ENCODE measurements around the gene MARVELD3. TPM values are rescaled to one million over a fixed set of nuclear protein-coding genes. Genes with fewer than 3 reads are reported as not detected.

The MARVELD3 gene
- total and polyA plus RNA-seq, 2 experiments from 2014 or later = 0.51 TPM; not detected in 1

DNA sequence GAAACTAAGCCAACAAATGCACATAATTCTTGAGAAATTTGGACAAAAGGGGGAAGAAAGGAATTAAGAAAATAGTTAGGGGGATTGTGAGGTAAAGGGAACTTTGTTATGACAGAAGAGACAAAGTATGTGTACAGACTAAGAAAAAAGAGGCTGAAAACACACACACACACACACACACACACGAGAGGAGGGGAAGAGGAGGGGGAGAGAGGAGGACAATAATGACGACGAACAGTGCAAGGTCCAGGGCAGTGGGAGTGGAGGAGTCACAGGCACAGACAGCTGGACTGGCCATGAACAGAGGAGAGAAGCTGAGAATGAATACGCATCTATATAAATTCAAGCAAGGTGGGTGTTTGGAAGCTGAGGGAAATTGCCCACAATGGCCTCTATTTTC lies 44.6 kb downstream of the MARVELD3 start:
- TF ChIP-seq, protein P1, sequence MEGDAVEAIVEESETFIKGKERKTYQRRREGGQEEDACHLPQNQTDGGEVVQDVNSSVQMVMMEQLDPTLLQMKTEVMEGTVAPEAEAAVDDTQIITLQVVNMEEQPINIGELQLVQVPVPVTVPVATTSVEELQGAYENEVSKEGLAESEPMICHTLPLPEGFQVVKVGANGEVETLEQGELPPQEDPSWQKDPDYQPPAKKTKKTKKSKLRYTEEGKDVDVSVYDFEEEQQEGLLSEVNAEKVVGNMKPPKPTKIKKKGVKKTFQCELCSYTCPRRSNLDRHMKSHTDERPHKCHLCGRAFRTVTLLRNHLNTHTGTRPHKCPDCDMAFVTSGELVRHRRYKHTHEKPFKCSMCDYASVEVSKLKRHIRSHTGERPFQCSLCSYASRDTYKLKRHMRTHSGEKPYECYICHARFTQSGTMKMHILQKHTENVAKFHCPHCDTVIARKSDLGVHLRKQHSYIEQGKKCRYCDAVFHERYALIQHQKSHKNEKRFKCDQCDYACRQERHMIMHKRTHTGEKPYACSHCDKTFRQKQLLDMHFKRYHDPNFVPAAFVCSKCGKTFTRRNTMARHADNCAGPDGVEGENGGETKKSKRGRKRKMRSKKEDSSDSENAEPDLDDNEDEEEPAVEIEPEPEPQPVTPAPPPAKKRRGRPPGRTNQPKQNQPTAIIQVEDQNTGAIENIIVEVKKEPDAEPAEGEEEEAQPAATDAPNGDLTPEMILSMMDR (IDR thresholded peaks at IDR 0.05; ENCODE audit: low read depth, low read length) = no peak
- Histone ChIP-seq H3K36me3 (peaks cover 29% of the 10 kb centered on the region), H3K27me3 (no peaks in the 10 kb centered on the region), H3K27ac (no peak overlapping the region), H3K4me1 (ENCODE audit: low read depth) (no peaks in the 10 kb centered on the region), H3K4me3 (no peak overlapping the region), H3K9me3 (ENCODE audit: low read depth) (no peaks in the 10 kb centered on the region)
- DNase-seq (ENCODE audit: low read depth in 1 of 2, low spot score in 1 of 2) = no peak

DNA sequence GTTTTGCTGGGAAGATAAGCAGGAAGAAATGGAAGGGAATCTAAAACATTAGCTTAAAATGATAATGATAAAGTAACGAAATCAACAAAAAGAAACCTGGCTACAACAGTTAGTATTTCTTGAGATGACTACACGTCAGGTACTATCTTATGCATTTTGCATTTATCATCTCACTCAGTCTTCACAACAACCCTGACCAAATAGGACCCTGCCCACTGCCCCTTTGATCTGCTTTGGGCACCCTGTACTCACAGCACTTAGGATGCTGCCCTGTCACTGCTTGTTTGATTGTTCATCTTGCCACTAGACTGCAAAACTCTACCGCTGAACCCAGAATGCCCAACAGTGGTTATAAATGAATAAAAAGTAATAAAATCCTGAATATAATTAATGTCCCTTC lies 45.2 kb downstream of the MARVELD3 start:
- Histone ChIP-seq H3K4me3 (no peak overlapping the region), H3K4me1 (ENCODE audit: low read depth) (no peaks in the 10 kb centered on the region), H3K27me3 (no peaks in the 10 kb centered on the region), H3K27ac (no peak overlapping the region), H3K36me3 (peaks cover 28% of the 10 kb centered on the region), H3K9me3 (ENCODE audit: low read depth) (no peaks in the 10 kb centered on the region)
- TF ChIP-seq, protein P1 (IDR thresholded peaks at IDR 0.05; ENCODE audit: low read depth, low read length) = no peak
- DNase-seq (ENCODE audit: low read depth in 1 of 2, low spot score in 1 of 2) = no peak

DNA sequence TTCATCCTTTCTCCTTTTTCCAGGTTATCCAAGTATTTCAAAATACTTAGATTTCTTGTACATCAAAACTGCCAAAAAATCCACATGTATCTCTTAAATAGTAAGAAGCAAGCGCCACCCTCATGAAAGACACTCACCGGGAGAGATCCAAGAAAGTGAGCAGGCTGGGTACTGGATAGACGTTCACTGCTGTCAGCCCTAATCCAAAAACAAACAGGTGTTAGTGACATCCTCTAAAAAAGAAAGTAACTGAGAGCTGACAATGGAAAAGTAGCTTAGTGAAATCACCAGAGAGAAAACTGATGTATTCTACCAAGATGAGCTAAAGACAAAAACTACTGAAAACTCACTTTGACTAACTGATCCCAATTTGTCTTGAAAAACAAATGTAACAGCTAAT lies 46.1 kb downstream of the MARVELD3 start:
- H3K4me1 ChIP-seq (ENCODE audit: low read depth) = no peaks in the 10 kb centered on the region
- no peak overlapping the region for H3K4me3 ChIP-seq
- peaks cover 29% of the 10 kb centered on the region for H3K36me3 ChIP-seq
- H3K27ac ChIP-seq = no peak overlapping the region
- DNase-seq (ENCODE audit: low read depth in 1 of 2, low spot score in 1 of 2) = no peak
- TF ChIP-seq, protein P1 (IDR thresholded peaks at IDR 0.05; ENCODE audit: low read depth, low read length) = no peak
- no peaks in the 10 kb centered on the region for H3K27me3 ChIP-seq
- H3K9me3 ChIP-seq (ENCODE audit: low read depth) = no peaks in the 10 kb centered on the region

DNA sequence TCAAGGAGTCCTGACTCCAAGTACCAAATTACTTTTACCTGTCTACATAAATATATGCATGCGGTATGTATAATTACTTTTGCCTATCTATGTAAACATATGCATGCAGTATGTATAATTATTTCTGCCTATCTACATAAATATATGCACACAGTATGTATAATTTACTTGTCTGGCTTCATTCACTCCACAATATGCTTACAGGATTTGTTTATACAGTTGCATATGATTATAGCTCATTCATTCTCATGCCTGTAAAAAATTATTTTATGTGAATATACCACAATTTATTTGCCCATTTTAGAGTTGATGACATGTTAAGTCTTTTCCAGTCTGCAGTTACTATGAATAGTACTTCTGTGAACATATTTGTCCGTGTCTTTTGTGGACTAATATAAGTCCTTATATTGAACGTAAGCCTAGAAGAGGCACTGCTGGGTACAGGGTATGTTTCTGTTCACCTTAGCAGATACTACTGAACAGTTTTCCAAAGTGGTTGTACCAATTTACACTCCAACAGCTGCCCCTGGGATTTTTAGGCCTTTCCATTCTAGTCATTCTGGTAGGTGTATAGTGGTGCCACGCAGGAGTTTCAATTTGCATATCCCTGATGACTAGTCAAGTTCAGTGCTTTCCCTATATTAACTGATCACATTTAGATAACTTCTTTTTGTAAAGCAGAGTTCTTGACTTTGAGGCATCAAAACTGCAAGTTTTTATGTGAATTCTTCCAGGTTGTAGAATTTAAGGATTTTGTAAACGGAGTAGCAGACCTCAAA lies 47.0 kb downstream of the MARVELD3 start:
- Histone ChIP-seq H3K36me3 (peaks cover 33% of the 10 kb centered on the region), H3K27ac (no peak overlapping the region), H3K4me3 (no peak overlapping the region), H3K4me1 (ENCODE audit: low read depth) (no peaks in the 10 kb centered on the region), H3K27me3 (no peaks in the 10 kb centered on the region), H3K9me3 (ENCODE audit: low read depth) (no peaks in the 10 kb centered on the region)
- TF ChIP-seq, protein P1 (IDR thresholded peaks at IDR 0.05; ENCODE audit: low read depth, low read length) = no peak
- no peak for DNase-seq (ENCODE audit: low read depth in 1 of 2, low spot score in 1 of 2)

DNA sequence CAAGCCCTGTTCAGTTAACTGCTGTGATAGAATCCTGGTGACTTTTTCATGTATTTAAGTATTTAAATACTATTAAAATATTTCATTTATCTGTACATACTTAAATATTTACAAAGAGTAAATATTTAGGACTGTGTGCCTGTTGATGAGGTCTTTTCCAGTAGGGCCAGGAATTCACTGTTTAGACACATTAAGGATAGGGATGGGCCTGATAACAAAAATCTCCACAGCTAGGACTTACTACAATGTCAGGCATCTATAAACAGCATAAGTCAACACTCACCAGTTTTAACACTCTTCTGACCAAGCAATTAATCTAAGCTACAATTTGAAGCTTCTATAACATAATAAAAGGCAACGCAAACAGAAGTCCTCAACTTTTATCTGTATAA lies 47.6 kb downstream of the MARVELD3 start:
- no peaks in the 10 kb centered on the region for H3K4me1 ChIP-seq (ENCODE audit: low read depth)
- peaks cover 37% of the 10 kb centered on the region for H3K36me3 ChIP-seq
- H3K27ac ChIP-seq = no peak overlapping the region

More for the DNA sequence above, 47.6 kb downstream of the MARVELD3 start:
- no peak for DNase-seq (ENCODE audit: low read depth in 1 of 2, low spot score in 1 of 2)
- TF ChIP-seq, protein P1 (IDR thresholded peaks at IDR 0.05; ENCODE audit: low read depth, low read length) = no peak
- Histone ChIP-seq H3K9me3 (ENCODE audit: low read depth) (no peaks in the 10 kb centered on the region), H3K27me3 (no peaks in the 10 kb centered on the region), H3K4me3 (no peak overlapping the region)

Data from cardiac muscle cell (in vitro differentiated cells and primary cell).